Activated CD4-positive, CD25-positive, alpha-beta regulatory T cell (primary cell): ENCODE results near the gene KIDINS220.

Experiments
- DNase-seq, 4 experiments: peaks; one replicate each; lab custom pipeline; 2025; lab: John Stamatoyannopoulos, UW

Gene KIDINS220

GRCh38 chr2:8851811-8852560 is 14.6 kb upstream of the KIDINS220 start:
- no peak for DNase-seq

- no peak for DNase-seq
Measured at GRCh38 chr2:8850845-8851487, 13.6 kb upstream of the KIDINS220 start.

- DNase-seq: no peak
Measured at GRCh38 chr2:8849327-8849726, 11.9 kb upstream of the KIDINS220 start.

- DNase-seq: no peak
Measured at GRCh38 chr2:8848328-8849100, 11.1 kb upstream of the KIDINS220 start.

- no peak for DNase-seq
Measured at GRCh38 chr2:8847400-8847799, 10.0 kb upstream of the KIDINS220 start.

- no peak for DNase-seq
Measured at GRCh38 chr2:8841932-8842331, 4.5 kb upstream of the KIDINS220 start.

GRCh38 chr2:8840475-8841091 is 3.2 kb upstream of the KIDINS220 start:
- no peak for DNase-seq

GRCh38 chr2:8839189-8839965 is 2.0 kb upstream of the KIDINS220 start:
- DNase-seq: no peak

GRCh38 chr2:8837795-8838140 is 355 bp upstream of the KIDINS220 start:
- DNase-seq: no peak

- no peak for DNase-seq
Measured at GRCh38 chr2:8835279-8835678, 2.1 kb downstream of the KIDINS220 start.

- no peak for DNase-seq
Measured at GRCh38 chr2:8833853-8834252, 3.6 kb downstream of the KIDINS220 start.

GRCh38 chr2:8831516-8831915 is 5.9 kb downstream of the KIDINS220 start:
- no peak for DNase-seq

- no peak for DNase-seq
Measured at GRCh38 chr2:8827729-8828128, 9.7 kb downstream of the KIDINS220 start.

GRCh38 chr2:8822218-8822617 is 15.2 kb downstream of the KIDINS220 start:
- DNase-seq: no peak

GRCh38 chr2:8821276-8822217 is 15.9 kb downstream of the KIDINS220 start:
- DNase-seq: no peak

- no peak for DNase-seq
Measured at GRCh38 chr2:8819948-8820347, 17.5 kb downstream of the KIDINS220 start.

GRCh38 chr2:8819194-8819593 is 18.2 kb downstream of the KIDINS220 start:
- no peak for DNase-seq

GRCh38 chr2:8817221-8817620 is 20.2 kb downstream of the KIDINS220 start:
- DNase-seq: no peak

- DNase-seq: no peak
Measured at GRCh38 chr2:8806885-8807704, 30.3 kb downstream of the KIDINS220 start.
